HG03460 (cell line): Measurements from ENCODE around the gene CTIF.

Experiments
- ATAC-seq: cut with Tn5 transposase; IDR thresholded peaks from one replicate; pipeline ENCODE4 v1.9.1; 2021; ENCODE audit not compliant: unreplicated experiment

Gene CTIF

DNA sequence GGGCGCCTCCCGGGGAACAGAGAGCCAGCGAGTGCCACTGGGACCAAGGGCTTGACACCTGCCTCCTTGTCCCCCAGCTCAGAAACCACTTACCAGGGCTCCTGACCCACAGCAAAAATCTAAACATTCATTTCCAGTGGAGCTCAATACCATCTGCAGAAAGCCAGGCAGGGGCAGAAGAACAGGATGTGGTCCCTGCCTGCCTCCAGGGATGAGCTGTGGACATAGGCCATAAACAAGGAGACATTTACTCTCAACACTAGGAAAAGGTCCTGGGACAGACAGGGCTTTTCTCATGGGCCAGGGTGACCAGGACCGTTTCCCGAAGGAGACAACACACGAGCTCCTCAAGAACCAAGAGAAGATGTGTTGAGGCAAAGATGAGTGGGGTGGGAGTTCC lies 203.0 kb downstream of the CTIF start:
- ATAC-seq, result no peak

DNA sequence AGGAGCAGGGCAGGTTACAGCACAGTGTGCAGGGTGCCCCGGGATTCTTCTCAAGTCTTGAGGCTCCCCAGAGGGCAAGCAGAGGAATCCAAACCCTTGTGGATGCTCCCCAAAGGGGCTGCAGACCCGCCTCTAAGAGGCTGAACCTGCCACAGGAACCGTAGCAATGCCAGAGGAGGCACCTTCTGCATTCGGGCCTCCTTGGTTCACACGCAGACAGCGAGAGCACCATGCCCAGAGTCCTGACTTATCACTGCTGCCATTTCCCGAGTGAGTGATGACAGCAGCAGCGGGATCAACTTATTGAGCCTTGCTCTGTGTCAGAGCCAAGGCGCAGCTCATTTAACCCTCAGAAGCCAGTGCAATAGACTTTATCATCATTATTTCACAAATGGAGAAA lies 203.5 kb downstream of the CTIF start:
- no peak for ATAC-seq

GRCh38 chr18:48742706-48743475 lies 204.1 kb downstream of the CTIF start:
- ATAC-seq, result no peak

- ATAC-seq, result no peak
Observed at GRCh38 chr18:48743886-48744285, 205.1 kb downstream of the CTIF start.

- no peak for ATAC-seq
Observed at GRCh38 chr18:48745293-48745692, 206.5 kb downstream of the CTIF start.

GRCh38 chr18:48749768-48750167 lies 210.9 kb downstream of the CTIF start:
- no peak for ATAC-seq

DNA sequence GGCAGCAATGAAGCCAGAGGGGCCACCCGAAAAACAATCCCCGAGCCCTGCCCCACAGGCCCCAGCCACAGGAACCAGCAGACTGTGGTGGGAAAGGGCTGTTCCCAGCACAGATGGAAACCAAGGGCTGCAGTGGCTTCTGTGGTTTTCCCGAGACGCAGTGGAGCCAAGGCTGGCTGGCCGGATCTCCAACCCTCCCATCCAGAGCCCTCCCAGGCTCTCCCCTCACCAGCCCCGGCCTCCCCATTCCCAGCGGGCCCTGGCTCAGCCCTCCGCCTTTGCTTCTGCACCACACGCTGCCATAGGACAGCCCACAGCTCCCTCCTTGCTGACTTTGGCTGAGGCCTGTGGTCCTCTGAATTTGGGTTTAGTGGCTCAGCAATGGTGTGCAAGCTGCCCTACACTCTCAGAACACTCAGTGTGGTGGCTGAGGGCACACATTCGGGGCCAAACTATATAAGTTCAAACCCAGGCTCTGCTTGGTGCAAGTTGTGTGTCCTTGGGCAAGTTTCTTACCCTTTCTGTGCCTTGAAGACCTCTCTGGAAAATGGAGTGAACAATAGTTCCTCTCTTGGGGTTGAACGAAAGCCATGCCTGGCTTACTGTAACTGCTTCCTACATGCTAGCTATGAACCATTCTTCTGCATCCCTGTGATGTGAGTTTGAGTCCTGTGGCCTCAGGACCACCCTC lies 211.8 kb downstream of the CTIF start:
- ATAC-seq, result no peak

DNA sequence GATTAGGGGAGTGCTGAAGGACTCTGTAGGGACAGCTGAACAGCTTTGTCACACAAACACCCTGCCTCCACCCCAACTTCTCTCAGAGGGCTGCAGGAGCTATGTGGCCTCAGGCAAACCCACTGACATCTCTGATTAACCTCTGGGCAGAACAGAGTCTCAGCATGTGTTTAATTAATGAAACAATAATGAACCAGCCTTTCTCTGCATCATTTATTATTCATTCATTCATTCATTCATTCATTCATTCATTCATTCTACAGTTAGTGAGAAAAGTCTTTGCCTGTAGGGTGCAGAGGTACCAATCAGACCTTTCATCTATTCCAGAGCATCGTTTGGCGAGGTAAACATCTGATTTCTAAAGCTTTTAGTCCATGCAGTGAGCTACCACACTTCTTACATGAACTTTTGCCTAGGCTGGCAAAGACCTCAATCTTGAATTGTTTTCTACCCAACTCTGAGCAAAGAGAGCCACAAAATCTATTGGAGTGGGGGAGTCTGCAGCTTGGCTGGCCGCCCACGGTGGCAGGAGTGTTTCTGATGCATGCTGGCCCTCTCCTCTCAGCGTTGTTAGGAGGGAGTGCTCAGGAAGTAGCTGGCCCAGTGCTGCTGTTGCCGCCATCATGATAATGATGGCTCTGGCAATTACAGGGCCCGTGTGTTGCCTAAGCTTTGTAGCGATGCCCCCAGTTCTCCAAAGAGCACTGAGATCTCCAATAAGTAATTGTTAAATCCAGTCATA lies 213.1 kb downstream of the CTIF start:
- ATAC-seq, result no peak

DNA sequence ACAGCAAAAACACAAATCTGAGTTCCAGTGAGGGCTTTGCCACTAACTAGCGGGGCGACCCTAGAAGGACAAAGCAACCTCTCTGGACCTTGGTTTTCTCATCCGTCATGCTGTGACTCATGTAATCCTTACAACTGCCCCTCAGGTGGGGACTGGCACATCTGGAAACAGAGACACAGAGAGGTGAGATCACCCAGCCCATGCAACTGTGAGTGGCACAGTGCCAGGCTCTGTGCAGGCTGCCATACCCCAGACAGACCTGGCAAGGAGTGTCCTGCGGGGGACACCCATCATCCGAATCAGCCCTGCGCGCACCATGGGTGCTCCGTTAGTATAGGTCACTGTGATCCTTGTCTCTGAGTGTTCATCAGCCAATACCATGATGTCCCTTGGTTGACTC lies 213.6 kb downstream of the CTIF start:
- ATAC-seq, result no peak

DNA sequence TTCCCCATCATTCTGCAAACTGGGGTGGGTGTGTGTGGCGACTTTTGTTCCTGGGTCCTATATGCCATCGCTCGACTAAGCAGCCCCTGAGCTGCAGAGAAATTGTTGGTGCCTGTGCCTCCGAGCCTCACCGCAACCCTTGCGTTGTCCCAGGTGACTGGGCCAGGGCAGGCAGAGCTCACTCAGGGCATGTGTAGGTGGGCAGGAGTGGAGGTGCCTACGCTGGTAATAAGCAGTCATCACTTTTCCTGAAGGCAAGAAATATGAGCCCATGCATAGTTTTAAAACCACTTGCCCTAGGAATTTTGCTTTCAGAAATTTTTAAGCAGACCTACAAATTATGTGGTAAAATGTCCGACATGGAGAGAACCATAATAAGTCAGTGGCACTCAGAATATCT lies 214.1 kb downstream of the CTIF start:
- ATAC-seq, result no peak

GRCh38 chr18:48753691-48754090 lies 214.9 kb downstream of the CTIF start:
- ATAC-seq, result no peak

GRCh38 chr18:48754559-48754958 lies 215.7 kb downstream of the CTIF start:
- no peak for ATAC-seq

DNA sequence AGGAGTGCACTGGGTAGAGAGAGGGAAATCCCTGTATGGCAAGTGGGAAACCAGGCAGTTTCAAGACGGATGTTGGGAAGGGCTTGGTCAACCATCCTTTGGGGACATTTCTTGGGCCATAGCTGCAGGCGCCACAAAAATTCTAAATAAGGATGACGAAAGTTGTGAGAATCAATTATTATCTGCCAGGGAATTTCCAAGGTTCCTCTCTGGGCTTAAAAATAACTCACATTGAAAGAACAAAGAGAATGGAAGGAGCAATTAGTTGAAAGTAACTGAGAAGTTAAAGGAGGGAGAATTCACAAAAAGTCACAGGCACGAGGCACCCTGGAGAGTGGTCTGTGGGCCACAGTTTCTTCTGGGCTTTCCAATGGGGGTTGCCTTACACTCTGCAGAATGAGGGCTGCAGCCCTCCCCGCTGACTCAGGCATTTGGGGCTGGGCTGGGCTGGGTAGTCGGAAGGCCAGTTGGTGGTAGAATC lies 216.2 kb downstream of the CTIF start:
- peak; percentile 55 for ATAC-seq

- ATAC-seq, result no peak
Observed at GRCh38 chr18:48756511-48757226, 217.8 kb downstream of the CTIF start.

- no peak for ATAC-seq
Observed at GRCh38 chr18:48757367-48757766, 218.5 kb downstream of the CTIF start.

DNA sequence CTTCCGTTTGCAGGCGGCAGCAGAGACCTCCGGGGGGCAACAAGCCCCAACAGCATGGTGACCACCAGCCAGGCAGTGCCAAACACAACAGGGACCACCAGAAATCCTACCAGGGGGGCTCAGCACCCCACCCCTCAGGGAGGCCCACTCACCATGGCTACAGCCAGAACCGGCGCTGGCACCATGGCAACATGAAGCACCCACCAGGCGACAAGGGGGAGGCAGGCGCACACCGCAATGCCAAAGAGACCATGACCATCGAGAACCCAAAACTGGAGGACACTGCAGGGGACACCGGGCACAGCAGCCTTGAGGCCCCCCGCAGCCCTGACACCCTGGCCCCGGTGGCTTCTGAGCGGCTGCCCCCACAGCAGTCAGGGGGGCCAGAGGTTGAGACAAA lies 219.1 kb downstream of the CTIF start:
- ATAC-seq, result no peak

- ATAC-seq, result no peak
Observed at GRCh38 chr18:48761582-48761981, 222.8 kb downstream of the CTIF start.

DNA sequence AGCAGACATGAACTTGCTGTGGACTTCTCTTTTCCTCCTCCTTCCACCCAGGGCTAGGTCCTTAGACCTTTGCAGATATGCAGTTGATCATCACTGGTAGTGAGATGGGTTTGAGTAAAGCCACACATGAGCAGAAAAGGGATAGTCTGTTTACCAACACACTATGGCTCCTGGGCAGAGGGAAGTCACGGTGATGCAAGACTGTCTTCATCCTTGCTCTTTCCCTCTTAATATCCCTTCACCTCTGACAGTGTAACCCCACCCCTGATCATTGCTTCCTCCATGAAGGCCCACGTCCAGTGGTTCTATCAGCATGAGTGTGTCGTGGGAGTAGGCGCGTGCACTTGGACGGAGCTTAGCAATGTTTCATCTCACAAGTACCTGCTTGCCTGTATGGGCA lies 223.2 kb downstream of the CTIF start:
- no peak for ATAC-seq

DNA sequence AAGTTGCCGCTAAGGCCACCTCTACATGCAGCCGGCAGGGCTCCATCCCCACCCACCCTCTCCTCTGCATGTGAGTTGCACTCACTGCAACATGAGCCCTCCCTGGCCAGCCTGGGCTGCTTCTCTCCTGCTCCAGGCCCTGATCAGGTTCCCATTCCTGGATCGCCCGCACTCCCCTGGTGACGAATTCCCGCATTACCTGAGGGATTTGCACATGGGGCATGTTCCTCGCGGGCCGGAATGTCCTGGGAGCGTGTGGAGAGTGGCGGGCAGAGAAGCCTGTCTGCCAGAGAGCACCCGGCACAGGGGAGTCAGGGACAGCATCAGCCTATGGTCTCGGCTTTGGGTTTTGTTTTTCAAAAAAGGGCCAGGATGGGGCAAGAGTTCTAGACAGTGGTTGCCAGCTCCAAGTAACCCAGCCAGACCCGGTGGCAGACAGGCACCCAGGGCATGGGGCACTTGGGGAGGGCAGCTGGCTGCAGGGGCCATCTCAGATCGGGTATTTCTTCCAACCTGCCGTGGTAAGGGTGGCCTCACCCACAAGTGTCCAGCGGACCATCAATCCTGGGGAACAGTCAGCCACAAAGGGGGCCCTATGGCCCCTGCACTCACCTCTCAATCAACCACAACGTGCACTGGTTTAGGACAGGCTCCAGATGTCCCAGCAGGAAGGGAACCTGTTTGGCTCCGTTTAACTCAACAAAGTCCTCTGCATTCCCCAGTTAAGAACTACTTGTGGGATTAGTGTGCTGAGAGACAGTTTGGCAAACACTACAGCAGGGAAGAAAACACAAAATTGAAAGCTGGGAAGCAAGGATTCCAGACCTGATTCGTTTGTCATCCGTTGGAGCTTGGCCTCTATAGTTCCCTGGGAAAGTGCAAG lies 224.2 kb downstream of the CTIF start:
- ATAC-seq, result no peak

GRCh38 chr18:48763719-48764100 lies 224.9 kb downstream of the CTIF start:
- no peak for ATAC-seq
